ENCODE data around the gene TP53I13. TPM values are rescaled to one million over a fixed set of nuclear protein-coding genes. Genes with fewer than 3 reads are reported as not detected.

Gene TP53I13
- total RNA-seq, 1 donor from 2014 or later: 40.2 TPM

GRCh38 chr17:29590411-29591145 lies 22.1 kb downstream of the TP53I13 start:
- Mint-ChIP-seq H3K36me3 (ENCODE audit: insufficient read depth) (no peaks in the 10 kb centered on the region), H3K4me1 (ENCODE audit: low read depth) (peaks cover 22% of the 10 kb centered on the region), H3K27me3 (no peaks in the 10 kb centered on the region), H3K4me3 (ENCODE audit: low read depth) (peak overlapping the region; percentile 75), H3K27ac (peak overlapping the region; percentile 95), H3K9me3 (ENCODE audit: low read depth) (no peaks in the 10 kb centered on the region)
- TF ChIP-seq CTCF (IDR thresholded peaks at IDR 0.05; ENCODE audit: unreplicated experiment): no peak
- no peak for DNase-seq (ENCODE audit: low spot score, unreplicated experiment)

GRCh38 chr17:29591146-29591736 lies 22.7 kb downstream of the TP53I13 start:
- Mint-ChIP-seq H3K9me3 (ENCODE audit: low read depth) (no peaks in the 10 kb centered on the region), H3K27me3 (no peaks in the 10 kb centered on the region), H3K4me3 (ENCODE audit: low read depth) (peak overlapping the region; percentile 75), H3K27ac (peak overlapping the region; percentile 95), H3K4me1 (ENCODE audit: low read depth) (peaks cover 22% of the 10 kb centered on the region), H3K36me3 (ENCODE audit: insufficient read depth) (no peaks in the 10 kb centered on the region)
- DNase-seq (ENCODE audit: low spot score, unreplicated experiment): no peak
- no peak for TF ChIP-seq CTCF (IDR thresholded peaks at IDR 0.05; ENCODE audit: unreplicated experiment)

- Mint-ChIP-seq H3K9me3 (ENCODE audit: low read depth) (no peaks in the 10 kb centered on the region), H3K36me3 (ENCODE audit: insufficient read depth) (no peaks in the 10 kb centered on the region), H3K4me3 (ENCODE audit: low read depth) (peak overlapping the region; percentile 75), H3K4me1 (ENCODE audit: low read depth) (peaks cover 22% of the 10 kb centered on the region), H3K27ac (peak overlapping the region; percentile 95), H3K27me3 (no peaks in the 10 kb centered on the region)
- peak; percentile 95 for TF ChIP-seq CTCF (IDR thresholded peaks at IDR 0.05; ENCODE audit: unreplicated experiment)
- peak; percentile 98 for DNase-seq (ENCODE audit: low spot score, unreplicated experiment)
These were observed 23.5 kb downstream of the TP53I13 start for GRCh38 chr17:29591737-29592608.

GRCh38 chr17:29592850-29593551 lies 24.5 kb downstream of the TP53I13 start, which contains the start of gene ANKRD13B:
TSS of gene ANKRD13B (plus strand) at chr17:29593132. CDS start at chr17:29593622, 490 bp downstream.
- Mint-ChIP-seq H3K36me3 (ENCODE audit: insufficient read depth) (no peaks in the 10 kb centered on the region), H3K4me1 (ENCODE audit: low read depth) (peaks cover 24% of the 10 kb centered on the region), H3K27ac (peak within 1 kb of the TSS; percentile 95), H3K27me3 (no peaks in the 10 kb centered on the region), H3K9me3 (ENCODE audit: low read depth) (no peaks in the 10 kb centered on the region), H3K4me3 (ENCODE audit: low read depth) (peak within 1 kb of the TSS; percentile 75)
- no peak for DNase-seq (ENCODE audit: low spot score, unreplicated experiment)
- TF ChIP-seq CTCF (IDR thresholded peaks at IDR 0.05; ENCODE audit: unreplicated experiment): no peak

Measured in progenitor cell of endocrine pancreas (in vitro differentiated cells).